Stimulated activated naive CD8-positive, alpha-beta T cell treated with anti-CD3 and anti-CD28 coated beads, Interleukin-15, Interleukin-2, amounts not matched to agents 100 U/mL and 50 U/mL, for 24 hours (primary cell): ENCODE measurements around the gene TWIST2.

Experiments used
- ATAC-seq: fragments of 150-1000 bp; cut with Tn5 transposase; one replicate; pipeline ENCODE4 v1.10.0; 2021
- DNase-seq: peaks from one replicate; pipeline ENCODE4 v3.0.0; 2021

The TWIST2 gene

GRCh38 chr2:238905224-238905623 lies 57.3 kb downstream of the TWIST2 start:
- ATAC-seq (no peak), DNase-seq (no peak)

- DNase-seq = no peak
- ATAC-seq = no peak
Observed at GRCh38 chr2:238905644-238906043, 57.8 kb downstream of the TWIST2 start.

- no peak for DNase-seq
- no peak for ATAC-seq
Observed at GRCh38 chr2:238906254-238906935, 58.5 kb downstream of the TWIST2 start.

- DNase-seq (no peak), ATAC-seq (no peak)
Observed at GRCh38 chr2:238906936-238907716, 59.2 kb downstream of the TWIST2 start.

- ATAC-seq (no peak), DNase-seq (no peak)
Observed at GRCh38 chr2:238907717-238908173, 59.9 kb downstream of the TWIST2 start.

- no peak for DNase-seq
- no peak for ATAC-seq
Observed at GRCh38 chr2:238908960-238909951, 61.4 kb downstream of the TWIST2 start.

- ATAC-seq = no peak
- DNase-seq = no peak
Observed at GRCh38 chr2:238910751-238911351, 63.0 kb downstream of the TWIST2 start.

- no peak for DNase-seq
- no peak for ATAC-seq
Observed at GRCh38 chr2:238911376-238912227, 63.7 kb downstream of the TWIST2 start.

GRCh38 chr2:238912228-238912915 lies 64.5 kb downstream of the TWIST2 start:
- DNase-seq (no peak), ATAC-seq (no peak)

GRCh38 chr2:238912916-238913875 lies 65.3 kb downstream of the TWIST2 start:
- ATAC-seq = no peak
- no peak for DNase-seq

GRCh38 chr2:238913931-238914647 lies 66.2 kb downstream of the TWIST2 start:
- ATAC-seq = no peak

GRCh38 chr2:238914648-238915015 lies 66.7 kb downstream of the TWIST2 start:
- ATAC-seq (no peak), DNase-seq (no peak)

More at GRCh38 chr2:238913931-238914647, 66.2 kb downstream of the TWIST2 start:
- DNase-seq = no peak

GRCh38 chr2:238915196-238915595 lies 67.3 kb downstream of the TWIST2 start:
- no peak for ATAC-seq
- no peak for DNase-seq

GRCh38 chr2:238915596-238915995 lies 67.7 kb downstream of the TWIST2 start:
- no peak for DNase-seq
- no peak for ATAC-seq

- no peak for DNase-seq
- ATAC-seq = no peak
Observed at GRCh38 chr2:238916176-238916874, 68.4 kb downstream of the TWIST2 start.

GRCh38 chr2:238916875-238917590 lies 69.1 kb downstream of the TWIST2 start:
- no peak for DNase-seq
- ATAC-seq = no peak

- no peak for ATAC-seq
- no peak for DNase-seq
Observed at GRCh38 chr2:238919307-238919706, 71.4 kb downstream of the TWIST2 start.
